Duodenal mucosa (tissue), 2 donors: ENCODE measurements around the gene GNL1.

ENCODE experiments used
- H3K27ac ChIP-seq: one replicate; pipeline ENCODE4 v1.7.0; 2013; ENCODE audit warnings: low read depth, low read length
- H3K27me3 ChIP-seq, 2 donors: one replicate each; pipeline ENCODE4 v1.7.0; 2013; ENCODE audit warnings: low read length in 2 of 2, control low read depth in 1 of 2; ENCODE audit not compliant: insufficient read depth in 2 of 2, control insufficient read depth in 1 of 2
- H3K36me3 ChIP-seq, 2 donors: one replicate each; pipeline ENCODE4 v1.7.0; 2013; ENCODE audit warnings: low read length in 2 of 2, control low read depth in 1 of 2; ENCODE audit not compliant: insufficient read depth in 2 of 2, control insufficient read depth in 1 of 2
- H3K4me1 ChIP-seq, 2 donors: one replicate each; pipeline ENCODE4 v1.7.0; 2013; ENCODE audit warnings: low read length in 2 of 2, control low read depth in 1 of 2; ENCODE audit not compliant: insufficient read depth in 2 of 2, control insufficient read depth in 1 of 2
- H3K4me3 ChIP-seq, 2 donors: one replicate each; pipeline ENCODE4 v1.7.0; 2013; ENCODE audit warnings: low read length in 2 of 2, low read depth in 1 of 2
- H3K9ac ChIP-seq, 2 donors: one replicate each; pipeline ENCODE4 v1.7.0; 2013; ENCODE audit warnings: low read length in 2 of 2, low read depth in 1 of 2
- H3K9me3 ChIP-seq, 2 donors: one replicate each; pipeline ENCODE4 v1.7.0; 2013; ENCODE audit warnings: low read length in 2 of 2, control low read depth in 1 of 2; ENCODE audit not compliant: control insufficient read depth in 1 of 2

The GNL1 gene

DNA sequence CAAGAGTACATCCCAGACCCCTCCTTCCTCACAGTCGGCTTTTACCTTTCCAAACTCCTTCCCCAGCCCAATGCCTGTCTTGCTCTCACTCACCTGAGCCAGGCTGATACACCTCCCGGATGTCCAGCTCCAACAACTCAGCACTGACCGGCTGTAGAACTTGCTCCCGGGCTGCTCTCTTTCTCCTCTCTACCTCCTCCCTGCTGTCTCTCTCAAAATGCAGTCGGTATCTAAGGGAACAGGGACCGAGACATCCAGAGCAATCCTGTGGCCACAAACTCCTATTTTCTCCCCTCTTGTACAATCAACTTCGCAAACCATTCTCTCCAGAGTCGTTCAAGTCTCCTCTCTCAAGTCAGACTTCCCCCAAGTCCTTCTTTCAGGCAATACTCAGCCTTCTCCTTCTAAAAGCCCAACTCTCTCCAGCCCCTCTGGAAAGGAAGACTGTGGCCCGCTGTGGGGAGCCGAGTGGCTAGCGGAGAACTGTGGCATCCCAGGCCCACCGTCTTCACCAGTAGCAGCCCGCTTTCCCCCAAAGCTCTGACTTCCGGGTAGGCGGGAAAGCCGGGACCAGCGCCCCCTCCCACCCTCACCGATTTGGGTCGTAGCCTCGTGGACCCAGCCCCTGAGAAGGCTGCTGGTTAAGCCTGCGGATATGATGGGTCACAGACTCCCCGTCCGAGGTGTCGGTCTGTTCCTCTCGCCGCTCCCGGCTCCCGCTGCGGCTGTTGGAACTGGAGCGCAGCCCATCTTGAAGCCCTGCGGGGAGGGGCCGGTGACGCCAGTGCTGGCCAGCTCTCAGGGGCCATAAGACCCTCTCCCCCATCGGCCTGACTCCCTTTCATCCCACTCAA lies 1.1 kb downstream of the GNL1 start:
- Histone ChIP-seq H3K9me3 (no peaks in the 10 kb centered on the region), H3K9ac (peak overlapping the region; percentile 67 to 91), H3K27me3 (no peaks in the 10 kb centered on the region), H3K4me1 (peaks cover 9 to 18% of the 10 kb centered on the region in 2 donors), H3K4me3 (peak overlapping the region; percentile 98 to 100), H3K27ac (peak overlapping the region; percentile 99), H3K36me3 (peaks cover 9 to 39% of the 10 kb centered on the region in 2 donors)

DNA sequence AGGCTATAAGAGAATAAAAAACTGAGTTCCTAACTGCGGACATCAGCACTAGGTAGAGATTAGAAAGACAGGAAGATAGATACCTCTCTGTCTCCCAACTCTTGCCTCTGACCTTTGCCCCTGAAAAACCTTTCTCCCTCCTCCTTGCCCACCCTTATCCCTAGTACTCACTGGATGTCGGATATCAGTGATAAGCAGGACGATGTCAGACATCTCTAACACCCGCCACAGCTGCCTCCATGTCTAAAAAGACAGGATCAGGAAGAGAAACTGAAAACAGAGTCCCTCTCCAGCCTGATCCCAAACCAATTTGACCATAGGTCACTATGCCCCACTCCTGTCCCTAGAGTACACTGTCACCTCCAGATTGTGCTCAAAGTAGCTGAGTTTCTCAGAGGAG lies 1.9 kb downstream of the GNL1 start:
- Histone ChIP-seq H3K27me3 (no peaks in the 10 kb centered on the region), H3K9ac (no peak overlapping the region), H3K9me3 (no peaks in the 10 kb centered on the region), H3K36me3 (peaks cover 9 to 41% of the 10 kb centered on the region in 2 donors), H3K27ac (no peak overlapping the region), H3K4me3 (no peak overlapping the region), H3K4me1 (peaks cover 9 to 18% of the 10 kb centered on the region in 2 donors)

DNA sequence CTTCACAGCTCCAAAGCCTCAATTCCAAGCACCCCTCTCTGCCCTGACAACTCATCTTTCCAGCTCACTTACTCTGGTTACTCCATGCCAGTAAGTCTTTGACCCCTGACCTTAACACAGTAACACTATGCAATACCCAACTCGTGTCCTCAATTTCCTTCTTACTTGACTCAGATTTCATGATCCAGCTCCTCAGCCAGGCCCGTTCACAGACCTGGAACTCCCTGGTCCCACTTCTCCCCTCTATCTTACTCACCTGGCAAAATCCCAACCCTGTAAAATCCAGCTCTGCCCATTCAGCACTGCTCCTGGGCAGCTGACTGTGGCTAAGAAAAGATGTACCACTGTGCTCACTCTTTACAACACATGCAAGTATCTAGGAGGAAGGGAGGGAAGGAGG lies 7.9 kb downstream of the GNL1 start:
- H3K27me3 ChIP-seq: no peaks in the 10 kb centered on the region
- H3K9ac ChIP-seq: no peak overlapping the region
- H3K9me3 ChIP-seq: no peaks in the 10 kb centered on the region
- no peaks in the 10 kb centered on the region for H3K4me1 ChIP-seq
- H3K27ac ChIP-seq: no peak overlapping the region
- peaks cover 18 to 64% of the 10 kb centered on the region in 2 donors for H3K36me3 ChIP-seq
- no peak overlapping the region for H3K4me3 ChIP-seq

DNA sequence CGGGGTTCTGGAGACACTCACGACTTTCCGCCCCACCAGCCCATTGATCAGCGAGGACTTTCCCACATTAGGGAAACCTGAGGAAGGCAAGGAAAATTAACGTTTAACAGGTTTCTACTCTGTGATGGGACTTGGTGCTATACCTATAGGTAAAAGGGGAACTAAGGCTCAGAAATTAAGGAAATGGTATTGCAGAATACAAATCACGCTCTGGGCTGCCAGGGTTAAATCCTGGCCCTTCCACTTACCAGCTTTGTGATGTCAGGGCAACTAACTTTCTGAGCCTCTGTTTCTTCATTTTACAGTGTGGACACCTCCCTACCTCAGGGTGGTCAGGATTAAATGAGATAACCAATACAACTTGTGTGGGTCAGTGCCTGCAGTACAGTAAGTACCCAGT lies 8.8 kb downstream of the GNL1 start:
- Histone ChIP-seq H3K27ac (no peak overlapping the region), H3K4me1 (peaks cover 0 to 2% of the 10 kb centered on the region in 2 donors), H3K9me3 (no peaks in the 10 kb centered on the region), H3K4me3 (no peak overlapping the region), H3K9ac (no peak overlapping the region), H3K36me3 (peaks cover 18 to 55% of the 10 kb centered on the region in 2 donors), H3K27me3 (no peaks in the 10 kb centered on the region)

- peaks cover 6 to 13% of the 10 kb centered on the region in 2 donors for H3K4me1 ChIP-seq
- no peak overlapping the region for H3K9ac ChIP-seq
- H3K4me3 ChIP-seq: no peak overlapping the region
- no peak overlapping the region for H3K27ac ChIP-seq
- H3K27me3 ChIP-seq: no peaks in the 10 kb centered on the region
- peaks cover 9 to 36% of the 10 kb centered on the region in 2 donors for H3K36me3 ChIP-seq
- H3K9me3 ChIP-seq: no peaks in the 10 kb centered on the region
Measured at GRCh38 chr6:30544666-30545272, 11.5 kb downstream of the GNL1 start.

- no peak overlapping the region for H3K9ac ChIP-seq
- H3K27me3 ChIP-seq: no peaks in the 10 kb centered on the region
- H3K9me3 ChIP-seq: no peaks in the 10 kb centered on the region
- peaks cover 9 to 29% of the 10 kb centered on the region in 2 donors for H3K36me3 ChIP-seq
- H3K4me3 ChIP-seq: no peak overlapping the region
- H3K27ac ChIP-seq: no peak overlapping the region
- peaks cover 6 to 13% of the 10 kb centered on the region in 2 donors for H3K4me1 ChIP-seq
Measured at GRCh38 chr6:30543821-30544220, 12.5 kb downstream of the GNL1 start.

DNA sequence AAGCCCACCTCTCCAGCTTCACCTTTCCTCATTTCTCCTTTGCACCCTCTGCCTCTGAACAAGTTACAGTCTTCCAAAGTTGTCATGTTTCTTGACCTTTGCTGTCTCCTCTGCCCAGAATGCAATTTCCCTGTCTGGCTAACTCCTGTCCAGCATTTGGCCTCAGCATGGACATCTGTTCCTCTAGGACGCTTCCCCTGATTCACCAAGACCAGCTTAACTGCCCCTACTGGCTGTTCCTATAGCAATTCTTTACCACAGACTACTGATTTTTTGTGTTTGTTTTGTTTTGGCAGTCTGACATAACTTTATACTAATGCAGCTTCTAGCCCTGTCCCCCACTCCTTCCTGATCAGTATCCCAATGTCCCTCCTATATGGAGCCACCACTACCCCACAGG lies 13.4 kb downstream of the GNL1 start:
- Histone ChIP-seq H3K36me3 (peaks cover 9 to 21% of the 10 kb centered on the region in 2 donors), H3K4me3 (no peak overlapping the region), H3K27me3 (no peaks in the 10 kb centered on the region), H3K27ac (no peak overlapping the region), H3K9me3 (no peaks in the 10 kb centered on the region), H3K9ac (no peak overlapping the region), H3K4me1 (peaks cover 6 to 13% of the 10 kb centered on the region in 2 donors)

DNA sequence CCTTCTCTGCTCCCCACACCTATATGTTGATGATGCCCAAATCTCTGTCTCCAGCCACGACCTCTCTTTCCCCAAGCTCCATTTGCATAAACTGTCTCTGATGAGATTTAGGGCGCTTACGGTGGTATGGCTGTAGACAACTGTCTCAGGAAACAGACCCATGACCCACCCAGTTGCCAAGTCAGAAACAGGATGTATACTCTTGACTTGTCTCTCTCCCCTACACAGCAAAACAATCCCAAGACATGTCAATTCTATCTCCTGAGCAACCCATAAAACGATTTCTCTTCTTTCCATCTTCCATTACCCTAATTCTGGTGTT lies 13.9 kb downstream of the GNL1 start:
- H3K4me3 ChIP-seq: peak overlapping the region in 1 of 2 donors; percentile 73
- no peaks in the 10 kb centered on the region for H3K9me3 ChIP-seq
- no peaks in the 10 kb centered on the region for H3K27me3 ChIP-seq
- peaks cover 6 to 13% of the 10 kb centered on the region in 2 donors for H3K4me1 ChIP-seq
- no peak overlapping the region for H3K27ac ChIP-seq
- H3K9ac ChIP-seq: peak overlapping the region in 1 of 2 donors; percentile 57
- peaks cover 9 to 19% of the 10 kb centered on the region in 2 donors for H3K36me3 ChIP-seq

- no peak overlapping the region for H3K27ac ChIP-seq
- peak overlapping the region; percentile 31 to 57 for H3K9ac ChIP-seq
- H3K9me3 ChIP-seq: no peaks in the 10 kb centered on the region
- H3K4me3 ChIP-seq: peak overlapping the region; percentile 70 to 73
- no peaks in the 10 kb centered on the region for H3K27me3 ChIP-seq
- peaks cover 7 to 12% of the 10 kb centered on the region in 2 donors for H3K36me3 ChIP-seq
- H3K4me1 ChIP-seq: peaks cover 6 to 13% of the 10 kb centered on the region in 2 donors
Measured at GRCh38 chr6:30541515-30542403, 14.5 kb downstream of the GNL1 start.

DNA sequence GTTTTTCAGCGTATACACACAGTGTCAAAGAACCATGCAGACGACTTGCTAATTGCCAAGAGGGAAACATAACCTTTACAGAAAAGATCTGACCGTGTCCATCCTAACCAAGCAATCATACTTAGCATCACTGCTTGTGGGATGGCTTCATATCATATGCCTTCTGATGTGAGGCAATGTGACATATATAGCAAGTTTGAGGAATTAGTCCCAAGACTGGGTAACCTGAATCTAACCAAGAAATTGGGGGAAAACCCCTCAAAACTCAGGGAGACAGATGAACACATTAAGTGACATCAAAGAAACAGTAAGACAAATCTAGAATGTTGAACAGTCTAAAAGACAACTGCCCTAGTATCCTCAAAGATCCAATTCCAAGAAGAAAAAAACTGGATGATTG lies 18.4 kb downstream of the GNL1 start:
- no peak overlapping the region for H3K27ac ChIP-seq
- no peaks in the 10 kb centered on the region for H3K9me3 ChIP-seq
- no peak overlapping the region for H3K9ac ChIP-seq
- no peaks in the 10 kb centered on the region for H3K36me3 ChIP-seq
- H3K27me3 ChIP-seq: no peaks in the 10 kb centered on the region
- H3K4me1 ChIP-seq: peaks cover 6 to 13% of the 10 kb centered on the region in 2 donors
- H3K4me3 ChIP-seq: no peak overlapping the region
